Stimulated activated CD4-positive, alpha-beta T cell treated with anti-CD3 and anti-CD28 coated beads, Interleukin-1b, Interleukin-23, amount 100 ng/mL, for 24 hours (primary cell): ENCODE measurements around the gene NPFF.

ENCODE experiments used
- DNase-seq, 4 experiments: peaks; one replicate each; pipeline ENCODE4 v3.0.0-alpha.2; 2020; ENCODE audit warnings: low read depth in 4 of 4, low spot score in 1 of 4

The NPFF gene

GRCh38 chr12:53478865-53479264, 28.4 kb downstream of the NPFF start:
- DNase-seq, result no peak

- DNase-seq, result no peak
Measured at GRCh38 chr12:53476769-53477209, 30.5 kb downstream of the NPFF start.

- no peak for DNase-seq
Measured at GRCh38 chr12:53474819-53475218, 32.5 kb downstream of the NPFF start.

- DNase-seq, result no peak
Measured at GRCh38 chr12:53474077-53474476, 33.2 kb downstream of the NPFF start.

- no peak for DNase-seq
Measured at GRCh38 chr12:53472056-53472582, 35.2 kb downstream of the NPFF start.

- DNase-seq, result no peak
Measured at GRCh38 chr12:53468282-53468681, 39.0 kb downstream of the NPFF start.

GRCh38 chr12:53467880-53468279, 39.4 kb downstream of the NPFF start:
- no peak for DNase-seq

- no peak for DNase-seq
Measured at GRCh38 chr12:53467082-53467481, 40.2 kb downstream of the NPFF start.

GRCh38 chr12:53466640-53467039, 40.6 kb downstream of the NPFF start:
- DNase-seq, result no peak

GRCh38 chr12:53465679-53466078, 41.6 kb downstream of the NPFF start:
- no peak for DNase-seq

- no peak for DNase-seq
Measured at GRCh38 chr12:53464685-53465418, 42.4 kb downstream of the NPFF start.

- no peak for DNase-seq
Measured at GRCh38 chr12:53463802-53464560, 43.3 kb downstream of the NPFF start.

GRCh38 chr12:53462935-53463334, 44.3 kb downstream of the NPFF start:
- DNase-seq, result no peak

GRCh38 chr12:53461591-53461990, 45.7 kb downstream of the NPFF start:
- DNase-seq, result no peak

- no peak for DNase-seq
Measured at GRCh38 chr12:53461059-53461458, 46.2 kb downstream of the NPFF start.

- DNase-seq, result no peak
Measured at GRCh38 chr12:53459097-53459496, 48.2 kb downstream of the NPFF start.
